Common myeloid progenitor, CD34-positive (primary cell): ENCODE measurements around the gene PRPF38B.

Experiments
- CTCF ChIA-PET: fragments of 350-600 bp; sonication (Branson Sonifier 250); formaldehyde crosslinking; loops from one replicate; lab custom pipeline; 2021; ENCODE audit warnings: antibody characterized with exemption; lab: Charles Lee
- POLR2A ChIA-PET: fragments of 350-600 bp; sonication (Branson Sonifier 250); formaldehyde crosslinking; loops from one replicate; lab custom pipeline; 2021; ENCODE audit warnings: antibody characterized with exemption; lab: Charles Lee
- DNase-seq, 3 donors: peaks; one replicate each; pipeline versions ENCODE4 v3.0.0 to v3.0.0-alpha.2; 2013
- H3K27ac ChIP-seq, 2 experiments: 1 replicate in 1 of 2; 2 replicates in 1 of 2; pipeline ENCODE4 v1.7.0; 2013; ENCODE audit warnings: inconsistent platforms in 2 of 2, low read length in 2 of 2, mild to moderate bottlenecking in 2 of 2, low read depth in 1 of 2, moderate library complexity in 1 of 2; ENCODE audit not compliant: severe bottlenecking in 2 of 2, insufficient read depth in 1 of 2, poor library complexity in 1 of 2
- H3K27me3 ChIP-seq, 5 experiments: replicated peaks in 2 of 5; 1 replicate in 3 of 5; 2 replicates in 2 of 5; pipeline versions ENCODE4 v1.6.1 to v1.7.0; 2013; ENCODE audit warnings: low read length in 4 of 5, mild to moderate bottlenecking in 2 of 5, moderate library complexity in 2 of 5, inconsistent platforms in 1 of 5; ENCODE audit not compliant: insufficient read depth in 5 of 5, control insufficient read depth in 4 of 5
- H3K36me3 ChIP-seq, 4 experiments: 1 replicate in 2 of 4; 2 replicates in 2 of 4; pipeline versions ENCODE4 v1.6.1 to v1.7.0; 2013; ENCODE audit warnings: low read length in 3 of 4, control low read depth in 1 of 4, mild to moderate bottlenecking in 1 of 4; ENCODE audit not compliant: control insufficient read depth in 4 of 4, insufficient read depth in 4 of 4
- H3K4me1 ChIP-seq, 4 experiments: 1 replicate in 3 of 4; 2 replicates in 1 of 4; pipeline versions ENCODE4 v1.6.1 to v1.7.1; 2013; ENCODE audit warnings: low read length in 3 of 4, mild to moderate bottlenecking in 3 of 4, control low read depth in 1 of 4, inconsistent platforms in 1 of 4, moderate library complexity in 1 of 4; ENCODE audit not compliant: control insufficient read depth in 4 of 4, insufficient read depth in 4 of 4; ENCODE audit errors: control extremely low read depth in 1 of 4
- H3K4me3 ChIP-seq, 7 experiments: 1 replicate in 4 of 7; 2 replicates in 3 of 7; pipeline versions ENCODE4 v1.5.1 to v1.7.0; 2013; ENCODE audit warnings: mild to moderate bottlenecking in 7 of 7, low read length in 6 of 7, moderate library complexity in 6 of 7, inconsistent platforms in 2 of 7, low read depth in 2 of 7, control low read depth in 1 of 7; ENCODE audit not compliant: insufficient read depth in 4 of 7, control insufficient read depth in 1 of 7; ENCODE audit errors: extremely low read depth in 1 of 7
- H3K9me3 ChIP-seq, 5 experiments: 1 replicate in 4 of 5; 2 replicates in 1 of 5; pipeline versions ENCODE4 v1.6.1 to v1.7.1; 2013; ENCODE audit warnings: low read length in 4 of 5, mild to moderate bottlenecking in 2 of 5, inconsistent platforms in 1 of 5, low read depth in 1 of 5, moderate library complexity in 1 of 5; ENCODE audit not compliant: control insufficient read depth in 4 of 5, insufficient read depth in 2 of 5; ENCODE audit errors: control extremely low read depth in 1 of 5
- WGBS: methylation state at CpG from one replicate; pipeline ENCODE4 v1.1.5; 2013; ENCODE audit not compliant: insufficient coverage; 5-methylcytosine and 5-hydroxymethylcytosine counted together

PRPF38B gene

GRCh38 chr1:108646648-108647269, 45.4 kb upstream of the PRPF38B start:
- H3K9me3 ChIP-seq = peaks cover 0 to 8% (median 0%) of the 10 kb centered on the region in 5 experiments
- CTCF ChIA-PET = interaction anchor here (0.7 to 2.4 kb wide), 16 partner anchors 9 to 251 kb away, joined by 3 to 23 read pairs (median 3); partner anchors contain the start of genes EEIG2, HENMT1 and PRPF38B
- H3K36me3 ChIP-seq = peaks cover 10 to 32% (median 20%) of the 10 kb centered on the region in 4 experiments
- peak overlapping the region in 6 of 7 experiments; percentile 13 to 66 (median 51) for H3K4me3 ChIP-seq
- peak; percentile 95 to 99 (median 98) for DNase-seq
- 2% methylated on average over 9 of the region's 11 CpGs for WGBS
- POLR2A ChIA-PET = interaction anchor here (1.0 to 3.9 kb wide), 4 partner anchors 9 to 46 kb away, joined by 3 to 26 read pairs (median 10); partner anchors contain the start of genes HENMT1 and PRPF38B
- H3K27ac ChIP-seq = peak overlapping the region; percentile 56 to 82
- peaks cover 31 to 47% (median 45%) of the 10 kb centered on the region in 4 experiments for H3K4me1 ChIP-seq
- H3K27me3 ChIP-seq = no peaks in the 10 kb centered on the region

GRCh38 chr1:108653431-108654105, 38.5 kb upstream of the PRPF38B start:
- H3K27ac ChIP-seq = no peak overlapping the region
- H3K27me3 ChIP-seq = no peaks in the 10 kb centered on the region
- H3K4me3 ChIP-seq = no peak overlapping the region
- CTCF ChIA-PET = no interaction called here
- POLR2A ChIA-PET = no interaction called here
- no CpG with 5 or more reads among the region's 2 CpGs for WGBS
- H3K9me3 ChIP-seq = peaks cover 0 to 1% (median 0%) of the 10 kb centered on the region in 5 experiments
- peaks cover 3 to 27% (median 14%) of the 10 kb centered on the region in 4 experiments for H3K4me1 ChIP-seq
- DNase-seq = peak in 2 of 3 donors; percentile 55 to 68
- peaks cover 17 to 43% (median 20%) of the 10 kb centered on the region in 4 experiments for H3K36me3 ChIP-seq

- POLR2A ChIA-PET = interaction anchor here (0.5 to 0.7 kb wide), 2 partner anchors 610 to 676 kb away, joined by 3 to 4 read pairs; no protein-coding TSS in a partner anchor
- Histone ChIP-seq H3K27ac (peak overlapping the region in 1 of 2 experiments; percentile 39), H3K27me3 (no peaks in the 10 kb centered on the region), H3K4me3 (peak overlapping the region in 2 of 7 experiments; percentile 9 to 52), H3K4me1 (peaks cover 15 to 58% (median 33%) of the 10 kb centered on the region in 4 experiments), H3K9me3 (no peaks in the 10 kb centered on the region), H3K36me3 (peaks cover 0 to 9% (median 4%) of the 10 kb centered on the region in 4 experiments)
- CTCF ChIA-PET = interaction anchor here (0.6 kb wide), 1 partner anchor 66 kb away, joined by 4 read pairs; no protein-coding TSS in a partner anchor
- no CpG with 5 or more reads among the region's 5 CpGs for WGBS
- DNase-seq = peak in 2 of 3 donors; percentile 59 to 69
Observed at GRCh38 chr1:108657356-108658080, 34.6 kb upstream of the PRPF38B start.

GRCh38 chr1:108661030-108661609, 31.0 kb upstream of the PRPF38B start, which contains the start of gene HENMT1:
Gene HENMT1 (minus strand): TSS chr1:108661093. CDS start chr1:108659884, 1,209 bp downstream.
- ChIA-PET CTCF (interaction anchor here (0.7 to 1.9 kb wide), 6 partner anchors 9 to 31 kb away, joined by 3 to 9 read pairs (median 5); partner anchors contain the start of gene PRPF38B), POLR2A (interaction anchor here (0.5 to 2.3 kb wide), 6 partner anchors 10 to 707 kb away, joined by 3 to 26 read pairs (median 4); partner anchors contain the start of genes EEIG2 and PRPF38B)

GRCh38 chr1:108663074-108663473, 29.0 kb upstream of the PRPF38B start:
- H3K4me1 ChIP-seq = peaks cover 9 to 44% (median 26%) of the 10 kb centered on the region in 4 experiments
- no peak for DNase-seq
- H3K9me3 ChIP-seq = no peaks in the 10 kb centered on the region
- no peak overlapping the region for H3K27ac ChIP-seq
- no peaks in the 10 kb centered on the region for H3K27me3 ChIP-seq
- H3K4me3 ChIP-seq = no peak overlapping the region
- no peaks in the 10 kb centered on the region for H3K36me3 ChIP-seq
- POLR2A ChIA-PET = no interaction called here
- WGBS = no CpG with 5 or more reads among the region's 2 CpGs
- CTCF ChIA-PET = interaction anchor here (1.2 to 1.6 kb wide), 3 partner anchors 9 to 19 kb away, joined by 3 to 5 read pairs (median 4); no protein-coding TSS in a partner anchor

More at GRCh38 chr1:108661030-108661609, 31.0 kb upstream of the PRPF38B start, which contains the start of gene HENMT1:
- WGBS = under 1% methylated on average over 70 of the region's 81 CpGs
- DNase-seq = peak; percentile 91 to 95 (median 94)
- peaks cover 0 to 9% (median 0%) of the 10 kb centered on the region in 4 experiments for H3K36me3 ChIP-seq
- no peaks in the 10 kb centered on the region for H3K27me3 ChIP-seq
- peak within 1 kb of the TSS; percentile 89 to 94 for H3K27ac ChIP-seq
- H3K9me3 ChIP-seq = no peaks in the 10 kb centered on the region
- H3K4me1 ChIP-seq = peaks cover 17 to 58% (median 32%) of the 10 kb centered on the region in 4 experiments
- peak within 1 kb of the TSS; percentile 35 to 80 (median 63) for H3K4me3 ChIP-seq

- CTCF ChIA-PET = interaction anchor here (0.6 to 1.6 kb wide), 5 partner anchors 9 to 65 kb away, joined by 3 to 4 read pairs (median 3); no protein-coding TSS in a partner anchor
- Histone ChIP-seq H3K9me3 (no peaks in the 10 kb centered on the region), H3K36me3 (no peaks in the 10 kb centered on the region), H3K4me1 (peaks cover 8 to 35% (median 22%) of the 10 kb centered on the region in 4 experiments), H3K4me3 (no peak overlapping the region), H3K27ac (no peak overlapping the region), H3K27me3 (no peaks in the 10 kb centered on the region)
- POLR2A ChIA-PET = no interaction called here
- DNase-seq = peak in 2 of 3 donors; percentile 56 to 65
- 72% methylated on average over 5 of the region's 6 CpGs for WGBS
Observed at GRCh38 chr1:108664481-108664880, 27.6 kb upstream of the PRPF38B start.
